Gastroesophageal sphincter (tissue), 3 donors: ENCODE data around the gene FBXL17.

Experiments used
- CTCF ChIP-seq, 4 experiments: fragments of 200-600 bp in 2 of 4; fragments of 450-650 bp in 2 of 4; sonication (generic) in 1 of 4; IDR thresholded peaks; one replicate each; pipeline ENCODE4 v1.5.1; 2017 to 2019; ENCODE audit warnings: antibody characterized with exemption in 4 of 4, mild to moderate bottlenecking in 2 of 4, moderate library complexity in 2 of 4
- EP300 ChIP-seq: sonication (generic); formaldehyde crosslinking; IDR thresholded peaks from one replicate; pipeline ENCODE4 v1.6.1; 2017; ENCODE audit warnings: antibody characterized with exemption, mild to moderate bottlenecking
- POLR2A ChIP-seq, 2 donors: fragments of 450-650 bp; IDR thresholded peaks; one replicate each; pipeline ENCODE4 v1.6.1; 2017; ENCODE audit warnings: antibody characterized with exemption in 2 of 2, mild to moderate bottlenecking in 2 of 2, moderate library complexity in 1 of 2
- POLR2AphosphoS5 ChIP-seq: sonication (generic); formaldehyde crosslinking; IDR thresholded peaks from one replicate; pipeline ENCODE4 v1.6.1; 2017; ENCODE audit warnings: antibody characterized with exemption

DNA sequence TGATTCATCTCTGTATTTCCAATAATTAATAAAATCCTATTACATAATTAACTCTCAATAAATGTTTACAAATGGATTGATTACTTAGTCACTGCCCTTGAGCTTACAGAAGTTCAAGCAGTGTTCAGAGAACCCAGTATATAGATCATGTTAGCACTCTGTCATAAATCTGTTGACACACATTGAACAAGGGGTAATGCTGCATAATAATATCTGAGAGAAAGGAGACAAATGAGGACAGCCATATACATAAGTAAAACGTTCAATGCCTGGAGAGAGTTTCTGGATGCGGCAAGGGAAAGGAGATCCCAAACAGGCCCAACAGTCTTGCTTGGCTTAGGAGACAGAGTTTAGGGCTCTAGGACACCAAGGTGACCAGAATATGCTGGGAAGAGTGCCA lies 270.2 kb downstream of the FBXL17 start:
- TF ChIP-seq CTCF (IDR thresholded peaks at IDR 0.05) (no peak), POLR2A (IDR thresholded peaks at IDR 0.05) (no peak), EP300 (no peak), POLR2AphosphoS5 (no peak)
